Tibial nerve (tissue), 3 donors: ENCODE data around the gene MYH14.

ENCODE experiments used
- CTCF ChIP-seq, 5 experiments: fragments of 200-600 bp in 3 of 5; fragments of 450-650 bp in 2 of 5; sonication (generic) in 3 of 5; IDR thresholded peaks; one replicate each; pipeline ENCODE4 v1.5.1; 2016 to 2019; ENCODE audit warnings: antibody characterized with exemption in 5 of 5, mild to moderate bottlenecking in 3 of 5, moderate library complexity in 2 of 5
- POLR2A ChIP-seq, 2 donors: fragments of 450-650 bp; IDR thresholded peaks; one replicate each; pipeline ENCODE4 v1.6.1; 2017; ENCODE audit warnings: antibody characterized with exemption in 2 of 2, mild to moderate bottlenecking in 2 of 2, moderate library complexity in 2 of 2

GRCh38 chr19:50175924-50176323 is 27.5 kb upstream of the MYH14 start:
- no peak for TF ChIP-seq POLR2A (IDR thresholded peaks at IDR 0.05)
- no peak for TF ChIP-seq CTCF (IDR thresholded peaks at IDR 0.05)
